ENCODE measurements around the gene NANOS3. TPM values are rescaled to one million over a fixed set of nuclear protein-coding genes. Genes with fewer than 3 reads are reported as not detected.
"Not testable (repeated sequence)": the region's sequence is repeated elsewhere in the genome, so short reads cannot be mapped to it uniquely, and the experiment has no call there.

Gene NANOS3
- total RNA-seq, 6 experiments from 2014 or later = 0.91 to 1.7 (median 1.4) TPM

DNA sequence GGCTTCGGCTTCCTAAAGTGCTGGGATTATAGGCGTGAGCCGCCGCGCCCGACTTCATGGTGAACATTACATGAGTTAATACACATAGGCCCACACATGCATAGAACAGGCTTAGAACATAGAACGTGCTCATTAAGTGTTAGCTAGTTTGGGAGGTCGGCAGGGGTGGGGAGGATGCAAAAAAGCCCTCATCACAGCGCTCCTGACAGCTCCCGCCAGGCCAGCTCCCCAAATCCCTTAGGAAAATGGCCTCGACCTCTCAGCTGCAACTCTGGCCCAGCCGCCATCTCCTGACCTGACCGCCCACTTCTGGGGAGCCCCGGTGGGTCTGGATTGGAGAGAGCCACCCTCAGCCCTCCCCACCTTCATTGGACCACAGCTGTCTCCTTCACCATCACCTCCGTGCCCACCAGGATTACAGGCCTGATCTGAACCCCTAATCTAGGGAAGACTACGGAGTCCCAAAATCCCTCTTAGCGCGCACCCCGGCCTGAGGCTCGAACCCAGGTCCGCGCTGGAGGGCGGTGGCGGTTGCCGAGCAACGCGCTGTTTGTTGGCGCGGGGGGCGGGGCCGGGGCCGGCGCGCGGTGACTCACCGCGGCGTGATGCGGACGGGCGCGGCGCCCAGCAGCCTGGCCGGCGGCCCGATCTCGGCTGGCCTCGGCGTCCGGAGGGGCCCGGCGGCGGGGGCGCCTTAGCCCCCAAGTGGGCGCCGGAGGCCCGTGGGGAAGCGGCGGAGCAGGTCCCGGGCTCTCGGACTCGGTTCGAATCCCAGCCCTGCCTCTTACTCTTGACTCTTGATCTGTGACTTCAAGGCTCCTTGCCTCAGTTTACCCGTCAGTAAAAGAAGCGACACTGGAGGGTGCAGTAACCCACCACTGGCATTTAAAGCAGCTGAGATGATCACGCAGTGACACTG lies 26.7 kb upstream of the NANOS3 start:
- H3K9me3 Mint-ChIP-seq = no peaks in the 10 kb centered on the region
- TF ChIP-seq CTCF (IDR thresholded peaks at IDR 0.05) = no peak
- no peaks in the 10 kb centered on the region for H3K36me3 Mint-ChIP-seq (ENCODE audit: low read depth)
- H3K27ac Mint-ChIP-seq = peak overlapping the region; percentile 100
- H3K4me1 Mint-ChIP-seq (ENCODE audit: low read depth) = peaks cover 58% of the 10 kb centered on the region
- peaks cover 2% of the 10 kb centered on the region for H3K27me3 Mint-ChIP-seq (ENCODE audit: insufficient read depth)
- peak; percentile 57 for DNase-seq
- peak overlapping the region; percentile 87 for H3K4me3 Mint-ChIP-seq

DNA sequence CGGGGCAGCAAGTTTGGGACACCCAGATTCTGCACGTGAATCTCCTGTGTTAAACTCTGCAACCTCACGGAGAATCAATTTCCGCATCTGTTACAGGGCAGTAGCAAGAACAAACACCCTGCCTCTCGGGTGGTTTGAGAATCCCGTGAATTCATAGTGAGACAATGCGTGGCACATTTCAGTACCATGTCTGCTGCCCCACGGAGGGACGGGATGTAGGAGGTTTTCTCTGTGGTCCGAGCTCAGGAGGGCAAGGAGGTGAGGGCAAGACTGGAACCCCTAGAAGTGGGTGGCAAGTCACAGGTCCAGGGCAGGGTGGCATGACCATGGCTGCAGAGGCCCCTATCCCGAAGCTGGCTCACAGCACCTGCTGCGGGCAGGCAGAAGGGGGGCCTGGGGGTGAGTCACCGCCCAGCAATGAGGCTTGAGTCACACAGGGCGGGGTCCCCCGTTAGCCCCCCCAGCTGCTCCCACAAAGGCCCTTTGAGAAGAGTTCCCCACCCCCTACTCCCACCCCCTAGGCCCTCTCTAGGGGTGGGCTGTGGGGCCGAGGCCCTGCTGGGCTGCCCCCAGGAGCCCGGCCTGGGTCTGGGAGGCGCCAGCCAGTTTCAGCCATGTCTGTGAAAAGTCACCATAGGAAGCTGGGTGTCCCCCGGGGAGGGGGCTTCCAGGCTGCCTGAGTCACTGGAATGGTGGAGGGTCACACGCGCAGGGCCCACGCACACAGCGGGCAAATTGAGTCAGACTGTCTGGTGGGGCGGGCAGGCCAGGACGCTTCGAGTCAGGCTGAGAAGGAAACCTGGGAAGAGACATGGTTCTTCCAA lies 25.8 kb upstream of the NANOS3 start:
- Mint-ChIP-seq H3K27me3 (ENCODE audit: insufficient read depth) (peaks cover 2% of the 10 kb centered on the region), H3K4me1 (ENCODE audit: low read depth) (peaks cover 50% of the 10 kb centered on the region), H3K9me3 (no peaks in the 10 kb centered on the region), H3K36me3 (ENCODE audit: low read depth) (no peaks in the 10 kb centered on the region), H3K27ac (peak overlapping the region; percentile 100), H3K4me3 (peak overlapping the region; percentile 87)
- DNase-seq = peak; percentile 85
- TF ChIP-seq CTCF (IDR thresholded peaks at IDR 0.05) = no peak

DNA sequence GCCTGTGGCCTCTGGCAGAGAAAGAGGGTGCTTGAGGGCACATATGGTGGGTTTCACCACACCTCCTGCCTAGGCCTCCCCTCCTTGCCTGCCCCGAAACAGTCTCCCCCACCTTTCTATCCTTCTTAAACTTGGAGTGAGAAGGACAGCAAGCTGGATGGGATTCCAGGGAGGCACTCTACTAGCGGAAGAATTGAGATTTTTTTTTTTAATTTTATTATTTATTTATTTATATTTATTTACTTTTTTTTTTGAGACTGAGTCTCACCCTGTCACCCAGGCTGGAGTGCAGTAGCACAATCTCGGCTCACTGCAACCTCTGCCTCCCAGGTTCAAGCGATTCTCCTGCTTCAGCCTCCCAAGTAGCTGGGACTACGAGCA lies 25.2 kb upstream of the NANOS3 start:
- H3K27ac Mint-ChIP-seq = peak overlapping the region; percentile 100
- peak overlapping the region; percentile 87 for H3K4me3 Mint-ChIP-seq
- not testable (repeated sequence) for H3K36me3 Mint-ChIP-seq (ENCODE audit: low read depth); H3K27me3 Mint-ChIP-seq (ENCODE audit: insufficient read depth); H3K9me3 Mint-ChIP-seq; DNase-seq
- peaks cover 44% of the 10 kb centered on the region for H3K4me1 Mint-ChIP-seq (ENCODE audit: low read depth)

- not testable (repeated sequence) for DNase-seq
- peaks cover 41% of the 10 kb centered on the region for H3K4me1 Mint-ChIP-seq (ENCODE audit: low read depth)
- H3K27ac Mint-ChIP-seq = peak overlapping the region; percentile 100
Measured at GRCh38 chr19:13852171-13852707, 24.7 kb upstream of the NANOS3 start.

DNA sequence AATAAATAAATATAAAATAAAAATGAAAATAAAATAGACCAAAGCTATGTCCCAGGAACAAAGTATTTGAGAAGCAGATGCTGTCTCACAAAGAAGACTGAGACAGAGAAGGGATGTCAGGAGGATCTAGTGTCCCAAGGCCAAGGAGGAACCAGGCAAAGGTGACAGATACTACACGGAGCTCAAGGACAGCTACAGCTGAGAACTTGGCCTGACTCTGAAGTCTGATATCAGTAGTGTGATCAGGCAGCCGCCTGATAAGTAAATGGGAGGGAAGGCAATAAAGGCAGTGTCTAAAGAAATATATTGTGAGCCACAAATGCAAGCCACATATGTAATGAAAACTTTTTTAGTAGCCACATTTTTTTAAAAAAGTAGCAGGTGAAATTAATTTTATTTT lies 20.4 kb upstream of the NANOS3 start:
- Mint-ChIP-seq H3K9me3 (no peaks in the 10 kb centered on the region), H3K36me3 (ENCODE audit: low read depth) (no peaks in the 10 kb centered on the region), H3K4me1 (ENCODE audit: low read depth) (peaks cover 33% of the 10 kb centered on the region), H3K4me3 (no peak overlapping the region), H3K27me3 (ENCODE audit: insufficient read depth) (no peaks in the 10 kb centered on the region), H3K27ac (peak overlapping the region; percentile 45; the same call in 1 of the 2 replicates)
- DNase-seq = no peak
- no peak for TF ChIP-seq CTCF (IDR thresholded peaks at IDR 0.05)

More at GRCh38 chr19:13852171-13852707, 24.7 kb upstream of the NANOS3 start:
- H3K27me3 Mint-ChIP-seq (ENCODE audit: insufficient read depth); H3K4me3 Mint-ChIP-seq; H3K9me3 Mint-ChIP-seq; H3K36me3 Mint-ChIP-seq (ENCODE audit: low read depth): not testable (repeated sequence)

- peak overlapping the region; percentile 61; the same call in 1 of the 2 replicates for H3K27ac Mint-ChIP-seq
- peak; percentile 42 for DNase-seq
- H3K36me3 Mint-ChIP-seq (ENCODE audit: low read depth) = no peaks in the 10 kb centered on the region
- no peaks in the 10 kb centered on the region; the same call in 1 of the 2 replicates for H3K27me3 Mint-ChIP-seq (ENCODE audit: insufficient read depth)
- TF ChIP-seq CTCF (IDR thresholded peaks at IDR 0.05) = peak; percentile 23; the same call in 1 of the 2 replicates
- 0 out of 2 replicates have a peak overlapping the region, but pooled peaks have one; percentile 36 for H3K4me3 Mint-ChIP-seq
- no peaks in the 10 kb centered on the region for H3K9me3 Mint-ChIP-seq
- H3K4me1 Mint-ChIP-seq (ENCODE audit: low read depth) = peaks cover 43% of the 10 kb centered on the region
Measured at GRCh38 chr19:13859361-13859880, 17.5 kb upstream of the NANOS3 start.

Data from HFFc6 (cell line).